Measurements from ENCODE around the gene UBE2G1.

GRCh38 chr17:4314179-4314578 is 52.3 kb downstream of the UBE2G1 start:
- no peak for TF ChIP-seq CTCF (IDR thresholded peaks at IDR 0.05; ENCODE audit: control extremely low read depth in 1 of 3, insufficient read depth in 1 of 3, low read depth in 1 of 3, low read length in 3 of 3)
- TF ChIP-seq POLR2A (IDR thresholded peaks at IDR 0.05; ENCODE audit: control extremely low read depth in 1 of 2, low read depth in 2 of 2, low read length in 2 of 2), result no peak
- TF ChIP-seq CREB1 (IDR thresholded peaks at IDR 0.05), result no peak
- TF ChIP-seq CEBPB (IDR thresholded peaks at IDR 0.05; ENCODE audit: low read depth, low read length), result no peak
- no peak for TF ChIP-seq MAX (IDR thresholded peaks at IDR 0.05)
- no peak for TF ChIP-seq EGR1 (IDR thresholded peaks at IDR 0.05; ENCODE audit: borderline replicate concordance, low read depth, low read length)
- TF ChIP-seq JUND (IDR thresholded peaks at IDR 0.05; ENCODE audit: low read length), result no peak
- TF ChIP-seq EZH2 (IDR thresholded peaks at IDR 0.05; ENCODE audit: low read depth, low read length, severe bottlenecking), result no peak
- no peak for TF ChIP-seq POLR2AphosphoS5 (IDR thresholded peaks at IDR 0.05; ENCODE audit: low read depth, low read length)
- TF ChIP-seq ZNF274 (IDR thresholded peaks at IDR 0.05; ENCODE audit: borderline replicate concordance, extremely low read depth, low read length), result no peak

All from H1 (cell line).